Astrocyte (in vitro differentiated cells and primary cell): Measurements from ENCODE around the gene KRT222. TPM values are rescaled to one million over a fixed set of nuclear protein-coding genes. Genes with fewer than 3 reads are reported as not detected.

ENCODE experiments used
- DNase-seq: peaks from one replicate; pipeline ENCODE4 v3.0.0-alpha.2; 2010; ENCODE audit warnings: low read depth
- FAIRE-seq: peaks from 2 replicates; lab custom pipeline; 2011; peaks lifted over from hg19 to GRCh38; lab: Jason Lieb, UNC
- H2AFZ ChIP-seq: 2 replicates; pipeline ENCODE4 v1.6.0; 2012; ENCODE audit warnings: low read depth, low read length, inconsistent platforms
- H3K27ac ChIP-seq: 2 replicates; pipeline ENCODE4 v1.5.1; 2011; ENCODE audit warnings: low read depth, low read length, inconsistent platforms
- H3K27me3 ChIP-seq: 2 replicates; pipeline ENCODE4 v1.6.0; 2011; ENCODE audit warnings: low read length, inconsistent platforms; ENCODE audit not compliant: insufficient read depth
- H3K36me3 ChIP-seq: 2 replicates; pipeline ENCODE4 v1.5.1; 2011; ENCODE audit warnings: low read length, inconsistent platforms; ENCODE audit not compliant: insufficient read depth
- H3K4me1 ChIP-seq: 2 replicates; pipeline ENCODE4 v1.5.1; 2011; ENCODE audit warnings: low read length, inconsistent platforms; ENCODE audit not compliant: insufficient read depth
- H3K4me2 ChIP-seq: 2 replicates; pipeline ENCODE4 v1.6.0; 2012; ENCODE audit warnings: low read length, inconsistent platforms
- H3K4me3 ChIP-seq: 2 replicates; pipeline ENCODE4 v1.5.1; 2011; ENCODE audit warnings: low read depth, mild to moderate bottlenecking, low read length, inconsistent platforms; ENCODE audit not compliant: insufficient read depth
- H3K79me2 ChIP-seq: 2 replicates; pipeline ENCODE4 v1.6.0; 2012; ENCODE audit warnings: mild to moderate bottlenecking, low read length, inconsistent platforms; ENCODE audit not compliant: insufficient read depth
- H3K9ac ChIP-seq: 2 replicates; pipeline ENCODE4 v1.6.0; 2012; ENCODE audit warnings: mild to moderate bottlenecking, low read length, inconsistent platforms
- H3K9me3 ChIP-seq: 2 replicates; pipeline ENCODE4 v1.5.1; 2012; ENCODE audit warnings: low read depth, mild to moderate bottlenecking, low read length, inconsistent platforms; ENCODE audit not compliant: insufficient read depth
- H4K20me1 ChIP-seq: 2 replicates; pipeline ENCODE4 v1.6.0; 2012; ENCODE audit warnings: low read length, inconsistent platforms; ENCODE audit not compliant: insufficient read depth
- H3K27ac Mint-ChIP-seq: one replicate; pipeline ENCODE4 v1.8.0; 2021; ENCODE audit warnings: mild to moderate bottlenecking, mixed read lengths; ENCODE audit not compliant: unreplicated experiment
- H3K27me3 Mint-ChIP-seq: one replicate; pipeline ENCODE4 v1.8.0; 2021; ENCODE audit warnings: low read depth, mixed read lengths; ENCODE audit not compliant: unreplicated experiment
- H3K36me3 Mint-ChIP-seq: one replicate; pipeline ENCODE4 v1.8.0; 2021; ENCODE audit warnings: low read depth, mixed read lengths; ENCODE audit not compliant: unreplicated experiment
- H3K4me1 Mint-ChIP-seq: one replicate; pipeline ENCODE4 v1.8.0; 2021; ENCODE audit warnings: low read depth, mixed read lengths; ENCODE audit not compliant: unreplicated experiment
- H3K4me3 Mint-ChIP-seq: one replicate; pipeline ENCODE4 v1.8.0; 2021; ENCODE audit warnings: mild to moderate bottlenecking, moderate library complexity, mixed read lengths; ENCODE audit not compliant: unreplicated experiment
- H3K9me3 Mint-ChIP-seq: one replicate; pipeline ENCODE4 v1.8.0; 2021; ENCODE audit warnings: mild to moderate bottlenecking, mixed read lengths; ENCODE audit not compliant: unreplicated experiment
- EZH2 ChIP-seq: IDR thresholded peaks from 2 replicates; pipeline ENCODE4 v1.6.1; 2012; ENCODE audit warnings: mild to moderate bottlenecking, low read length, inconsistent platforms; ENCODE audit not compliant: insufficient read depth
- total RNA-seq: library from RNA; stranded (reverse); gene quantifications from 2 replicates; pipeline ENCODE4 v1.2.1, GENCODE V29; 2021
- TF ChIP-seq, protein P1 (sequence below): IDR thresholded peaks from 2 replicates; pipeline ENCODE4 v1.5.1; 2011; ENCODE audit warnings: low read depth, mild to moderate bottlenecking, inconsistent platforms, low read length, moderate library complexity; ENCODE audit not compliant: insufficient read depth

KRT222 gene
- total RNA-seq, 1 donor from 2014 or later: 0.14 TPM

DNA sequence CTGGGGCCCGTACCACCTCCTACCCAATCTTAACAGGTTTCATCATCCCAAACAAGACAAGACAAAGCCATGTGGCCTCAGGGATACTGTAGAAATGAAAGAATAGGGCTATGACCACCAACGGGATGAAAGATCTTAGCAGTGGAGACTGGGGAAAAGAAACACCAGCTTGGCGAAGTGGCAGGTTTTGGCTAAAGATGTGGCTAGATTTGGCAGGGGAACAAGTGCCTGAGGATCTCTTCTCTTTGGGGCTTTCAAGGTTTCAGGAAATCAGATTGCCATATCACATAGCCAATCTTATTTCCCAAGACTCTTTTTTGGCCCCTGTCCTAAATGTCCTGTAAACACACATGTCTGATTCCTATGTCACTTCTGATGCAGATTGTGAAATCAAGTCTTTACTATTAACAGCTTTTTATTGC, 31.7 kb upstream of the KRT222 start:
- no peak for FAIRE-seq
- H3K27me3 Mint-ChIP-seq: peaks cover 17% of the 10 kb centered on the region

DNA sequence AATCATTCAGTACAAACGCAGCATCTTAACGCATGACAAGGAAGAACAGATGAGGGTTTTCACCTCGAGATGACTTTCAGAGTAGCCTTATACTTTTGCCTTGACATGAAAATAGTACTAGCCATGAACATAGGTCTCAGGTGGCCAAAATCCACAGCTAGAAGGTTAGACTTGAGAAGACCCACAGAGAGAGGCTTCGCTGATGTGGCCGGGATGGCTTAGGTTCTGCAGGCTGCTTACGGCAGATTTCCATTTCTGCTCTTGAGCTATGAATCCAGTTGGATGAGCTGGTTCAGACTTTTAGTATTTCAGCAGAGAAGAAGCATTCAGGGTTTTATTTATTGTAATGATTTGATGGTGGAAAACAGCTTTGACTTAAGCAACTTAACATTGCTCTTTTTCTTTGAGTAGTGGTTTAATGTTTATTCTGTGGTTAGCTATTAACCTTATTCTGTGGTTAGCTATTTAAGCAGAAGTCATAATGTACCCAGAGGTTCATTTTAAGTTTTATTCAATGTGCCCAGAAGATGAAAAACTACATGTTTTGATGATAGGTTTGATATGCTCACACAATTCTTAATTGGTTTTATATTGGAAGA, 31.0 kb upstream of the KRT222 start:
- no peaks in the 10 kb centered on the region for H3K4me1 ChIP-seq
- Mint-ChIP-seq H3K36me3 (no peaks in the 10 kb centered on the region), H3K27me3 (peaks cover 17% of the 10 kb centered on the region), H3K27ac (no peak overlapping the region), H3K4me1 (no peaks in the 10 kb centered on the region), H3K4me3 (no peak overlapping the region), H3K9me3 (no peaks in the 10 kb centered on the region)
- no peak overlapping the region for H3K9ac ChIP-seq
- H3K79me2 ChIP-seq: no peaks in the 10 kb centered on the region
- no peak overlapping the region for H3K4me3 ChIP-seq
- DNase-seq (no peak), FAIRE-seq (no peak)
- no peak overlapping the region for H3K4me2 ChIP-seq
- H3K27me3 ChIP-seq: peaks cover 25% of the 10 kb centered on the region
- H3K36me3 ChIP-seq: no peaks in the 10 kb centered on the region
- H3K27ac ChIP-seq: no peak overlapping the region
- TF ChIP-seq EZH2: no peak
- TF ChIP-seq, protein P1, sequence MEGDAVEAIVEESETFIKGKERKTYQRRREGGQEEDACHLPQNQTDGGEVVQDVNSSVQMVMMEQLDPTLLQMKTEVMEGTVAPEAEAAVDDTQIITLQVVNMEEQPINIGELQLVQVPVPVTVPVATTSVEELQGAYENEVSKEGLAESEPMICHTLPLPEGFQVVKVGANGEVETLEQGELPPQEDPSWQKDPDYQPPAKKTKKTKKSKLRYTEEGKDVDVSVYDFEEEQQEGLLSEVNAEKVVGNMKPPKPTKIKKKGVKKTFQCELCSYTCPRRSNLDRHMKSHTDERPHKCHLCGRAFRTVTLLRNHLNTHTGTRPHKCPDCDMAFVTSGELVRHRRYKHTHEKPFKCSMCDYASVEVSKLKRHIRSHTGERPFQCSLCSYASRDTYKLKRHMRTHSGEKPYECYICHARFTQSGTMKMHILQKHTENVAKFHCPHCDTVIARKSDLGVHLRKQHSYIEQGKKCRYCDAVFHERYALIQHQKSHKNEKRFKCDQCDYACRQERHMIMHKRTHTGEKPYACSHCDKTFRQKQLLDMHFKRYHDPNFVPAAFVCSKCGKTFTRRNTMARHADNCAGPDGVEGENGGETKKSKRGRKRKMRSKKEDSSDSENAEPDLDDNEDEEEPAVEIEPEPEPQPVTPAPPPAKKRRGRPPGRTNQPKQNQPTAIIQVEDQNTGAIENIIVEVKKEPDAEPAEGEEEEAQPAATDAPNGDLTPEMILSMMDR: no peak
- no peaks in the 10 kb centered on the region for H4K20me1 ChIP-seq
- H3K9me3 ChIP-seq: no peaks in the 10 kb centered on the region
- H2AFZ ChIP-seq: no peak overlapping the region

More for the DNA sequence above, 31.7 kb upstream of the KRT222 start:
- no peaks in the 10 kb centered on the region for H3K79me2 ChIP-seq
- no peaks in the 10 kb centered on the region for H3K36me3 Mint-ChIP-seq
- H3K4me1 Mint-ChIP-seq: no peaks in the 10 kb centered on the region
- no peaks in the 10 kb centered on the region for H3K9me3 ChIP-seq
- DNase-seq: no peak
- H3K4me1 ChIP-seq: no peaks in the 10 kb centered on the region
- no peaks in the 10 kb centered on the region for H4K20me1 ChIP-seq
- H3K9ac ChIP-seq: no peak overlapping the region
- TF ChIP-seq, protein P1: no peak
- no peak for TF ChIP-seq EZH2
- H3K4me3 Mint-ChIP-seq: no peak overlapping the region
- H3K27ac Mint-ChIP-seq: no peak overlapping the region
- no peak overlapping the region for H3K4me3 ChIP-seq
- H3K9me3 Mint-ChIP-seq: no peaks in the 10 kb centered on the region
- H3K36me3 ChIP-seq: no peaks in the 10 kb centered on the region
- peaks cover 25% of the 10 kb centered on the region for H3K27me3 ChIP-seq
- no peak overlapping the region for H3K27ac ChIP-seq
- H3K4me2 ChIP-seq: no peak overlapping the region
- no peak overlapping the region for H2AFZ ChIP-seq

DNA sequence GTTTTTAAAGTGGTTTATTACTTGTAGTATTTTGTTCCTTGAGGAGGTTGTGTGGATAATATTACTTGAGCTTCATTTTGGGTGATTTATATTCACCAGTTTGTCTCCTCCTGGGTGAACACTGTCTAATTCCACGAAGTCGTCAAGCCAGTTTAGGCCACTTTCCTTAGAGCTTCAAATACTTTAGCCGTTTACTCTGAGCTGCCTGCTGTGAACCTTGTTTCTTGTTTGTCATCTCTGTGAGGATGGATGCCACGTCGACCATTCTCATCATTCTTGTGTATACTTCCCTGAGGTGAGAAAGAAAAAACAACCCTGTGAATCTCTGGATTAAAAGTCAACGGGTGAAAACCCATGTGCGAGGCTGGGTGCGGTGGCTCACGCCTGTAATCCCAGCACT, 29.6 kb upstream of the KRT222 start:
- Histone ChIP-seq H3K4me2 (no peak overlapping the region), H2AFZ (no peak overlapping the region), H3K9ac (no peak overlapping the region), H3K27me3 (peaks cover 27% of the 10 kb centered on the region), H3K9me3 (no peaks in the 10 kb centered on the region), H3K4me3 (no peak overlapping the region), H3K36me3 (no peaks in the 10 kb centered on the region), H3K4me1 (no peaks in the 10 kb centered on the region), H4K20me1 (no peaks in the 10 kb centered on the region), H3K79me2 (no peaks in the 10 kb centered on the region), H3K27ac (no peak overlapping the region)
- DNase-seq (no peak), FAIRE-seq (no peak)
- Mint-ChIP-seq H3K9me3 (no peaks in the 10 kb centered on the region), H3K36me3 (no peaks in the 10 kb centered on the region), H3K4me3 (no peak overlapping the region), H3K27ac (no peak overlapping the region), H3K4me1 (no peaks in the 10 kb centered on the region), H3K27me3 (peaks cover 12% of the 10 kb centered on the region)
- no peak for TF ChIP-seq EZH2
- TF ChIP-seq, protein P1: no peak
